ENCODE results near the gene PCNX1. TPM values are rescaled to one million over a fixed set of nuclear protein-coding genes. Genes with fewer than 3 reads are reported as not detected.

PCNX1 gene
- total and polyA plus RNA-seq, 2 donors (not counting 1 experiment from before 2014, with no cell fraction given), result 17.0 to 84.5 TPM

- Mint-ChIP-seq H3K27ac (no peak overlapping the region), H3K27me3 (no peaks in the 10 kb centered on the region), H3K4me1 (peaks cover 2% of the 10 kb centered on the region), H3K4me3 (no peak overlapping the region), H3K9me3 (ENCODE audit: insufficient read depth) (peaks cover 7% of the 10 kb centered on the region)
- no CpG with 5 or more reads among the region's 1 CpG for WGBS (ENCODE audit: insufficient coverage)
- TF ChIP-seq CTCF (IDR thresholded peaks at IDR 0.05) (no peak), EZH2 (IDR thresholded peaks at IDR 0.05; ENCODE audit: borderline replicate concordance, insufficient read depth, low read depth, low read length, poor library complexity, severe bottlenecking) (no peak)
- intact Hi-C loops (cut with micrococcal nuclease), result no loop called here
- ChIA-PET POLR2A (no interaction called here), CTCF (no interaction called here)
- peaks cover 4 to 16% (median 8%) of the 10 kb centered on the region in 3 donors for H3K9me3 ChIP-seq (ENCODE audit: control extremely low read depth in 1 of 3, control insufficient read depth in 2 of 3, insufficient read depth in 1 of 3, low read length in 2 of 3)
- H3K79me2 ChIP-seq (ENCODE audit: control insufficient read depth, insufficient read depth, low read length), result no peaks in the 10 kb centered on the region
- no peak overlapping the region for H3K4me2 ChIP-seq (replicated peaks; ENCODE audit: low read depth, low read length, poor library complexity, severe bottlenecking)
- no peak overlapping the region for H3K27ac ChIP-seq (ENCODE audit: low read length in 2 of 2)
- H3K4me1 ChIP-seq (ENCODE audit: control insufficient read depth in 2 of 2, insufficient read depth in 2 of 2, low read length in 2 of 2), result no peaks in the 10 kb centered on the region
- no peaks in the 10 kb centered on the region for H3K27me3 ChIP-seq (replicated peaks in 1 of 4; ENCODE audit: control extremely low read depth in 1 of 4, control insufficient read depth in 3 of 4, insufficient read depth in 4 of 4, low read length in 3 of 4)
- peaks cover 33 to 58% of the 10 kb centered on the region in 2 experiments for H3K36me3 ChIP-seq (replicated peaks in 1 of 2; ENCODE audit: control extremely low read depth in 1 of 2, control insufficient read depth in 1 of 2, extremely low read depth in 1 of 2, insufficient read depth in 2 of 2, low read length in 1 of 2)
- no peaks in the 10 kb centered on the region for H4K20me1 ChIP-seq (ENCODE audit: control insufficient read depth, insufficient read depth, low read length, poor library complexity, severe bottlenecking)
- DNase-seq (no peak), ATAC-seq (ENCODE audit: low read depth) (no peak)
- H3K4me3 ChIP-seq (ENCODE audit: control extremely low read depth in 1 of 5, extremely low read depth in 1 of 5, insufficient read depth in 1 of 5, low read depth in 2 of 5, low read length in 4 of 5), result no peak overlapping the region
- H2AFZ ChIP-seq (ENCODE audit: insufficient read depth, low read depth, low read length, poor library complexity, severe bottlenecking), result no peak overlapping the region
- no peak overlapping the region for H3K9ac ChIP-seq (ENCODE audit: low read length)
Measured at GRCh38 chr14:71076462-71077092, 169.3 kb downstream of the PCNX1 start.

- POLR2A ChIA-PET, result no interaction called here
- no peak for ATAC-seq (ENCODE audit: low read depth)
- peaks cover 4 to 16% (median 8%) of the 10 kb centered on the region in 3 donors for H3K9me3 ChIP-seq (ENCODE audit: control extremely low read depth in 1 of 3, control insufficient read depth in 2 of 3, insufficient read depth in 1 of 3, low read length in 2 of 3)
- H3K4me3 Mint-ChIP-seq, result no peak overlapping the region
- WGBS (ENCODE audit: insufficient coverage), result no CpG with 5 or more reads among the region's 2 CpGs
- H3K4me2 ChIP-seq (replicated peaks; ENCODE audit: low read depth, low read length, poor library complexity, severe bottlenecking), result no peak overlapping the region
- no peaks in the 10 kb centered on the region for H3K4me1 ChIP-seq (ENCODE audit: control insufficient read depth in 2 of 2, insufficient read depth in 2 of 2, low read length in 2 of 2)
- H4K20me1 ChIP-seq (ENCODE audit: control insufficient read depth, insufficient read depth, low read length, poor library complexity, severe bottlenecking), result no peaks in the 10 kb centered on the region
- CTCF ChIA-PET, result no interaction called here
- H3K9me3 Mint-ChIP-seq (ENCODE audit: insufficient read depth), result peaks cover 7% of the 10 kb centered on the region
- H3K27me3 ChIP-seq (replicated peaks in 1 of 4; ENCODE audit: control extremely low read depth in 1 of 4, control insufficient read depth in 3 of 4, insufficient read depth in 4 of 4, low read length in 3 of 4), result no peaks in the 10 kb centered on the region
- intact Hi-C loops (cut with micrococcal nuclease), result no loop called here
- H3K27me3 Mint-ChIP-seq, result no peaks in the 10 kb centered on the region
- peaks cover 2% of the 10 kb centered on the region for H3K4me1 Mint-ChIP-seq
- H3K27ac Mint-ChIP-seq, result no peak overlapping the region
- H3K4me3 ChIP-seq (ENCODE audit: control extremely low read depth in 1 of 5, extremely low read depth in 1 of 5, insufficient read depth in 1 of 5, low read depth in 2 of 5, low read length in 4 of 5), result no peak overlapping the region
- TF ChIP-seq EZH2 (IDR thresholded peaks at IDR 0.05; ENCODE audit: borderline replicate concordance, insufficient read depth, low read depth, low read length, poor library complexity, severe bottlenecking) (no peak), CTCF (IDR thresholded peaks at IDR 0.05) (no peak)
- no peak overlapping the region for H3K27ac ChIP-seq (ENCODE audit: low read length in 2 of 2)
- H3K9ac ChIP-seq (ENCODE audit: low read length), result no peak overlapping the region
- no peaks in the 10 kb centered on the region for H3K79me2 ChIP-seq (ENCODE audit: control insufficient read depth, insufficient read depth, low read length)
- no peak for DNase-seq
- peaks cover 25 to 49% of the 10 kb centered on the region in 2 experiments for H3K36me3 ChIP-seq (replicated peaks in 1 of 2; ENCODE audit: control extremely low read depth in 1 of 2, control insufficient read depth in 1 of 2, extremely low read depth in 1 of 2, insufficient read depth in 2 of 2, low read length in 1 of 2)
- H2AFZ ChIP-seq (ENCODE audit: insufficient read depth, low read depth, low read length, poor library complexity, severe bottlenecking), result no peak overlapping the region
Measured at GRCh38 chr14:71078500-71078899, 171.2 kb downstream of the PCNX1 start.
